Smooth muscle cell (in vitro differentiated cells): ENCODE measurements around the gene TBXAS1. TPM values are rescaled to one million over a fixed set of nuclear protein-coding genes. Genes with fewer than 3 reads are reported as not detected.
"Not testable (repeated sequence)": the region's sequence is repeated elsewhere in the genome, so short reads cannot be mapped to it uniquely, and the experiment has no call there.

ENCODE experiments used
- DNase-seq: peaks from one replicate; lab custom pipeline; 2025; ENCODE audit not compliant: unreplicated experiment; lab: John Stamatoyannopoulos, UW
- H2AFZ ChIP-seq: fragments of 200-600 bp; sonication (generic); 2 replicates; pipeline ENCODE4 v1.6.0; 2016; ENCODE audit warnings: antibody characterized with exemption, low read depth, mild to moderate bottlenecking
- H3F3A ChIP-seq: fragments of 200-600 bp; sonication (generic); 2 replicates; pipeline ENCODE4 v1.6.0; 2017; ENCODE audit warnings: antibody characterized with exemption, low read depth
- H3K27ac ChIP-seq: fragments of 200-600 bp; sonication (generic); 2 replicates; pipeline ENCODE4 v1.5.1; 2016; ENCODE audit warnings: low read depth, mild to moderate bottlenecking
- H3K27me3 ChIP-seq: fragments of 200-600 bp; sonication (generic); 2 replicates; pipeline ENCODE4 v1.6.1; 2016; ENCODE audit warnings: low read depth, mild to moderate bottlenecking
- H3K36me3 ChIP-seq: fragments of 200-600 bp; sonication (generic); 2 replicates; pipeline ENCODE4 v1.5.1; 2016; ENCODE audit warnings: low read depth
- H3K4me1 ChIP-seq: fragments of 200-600 bp; sonication (generic); 2 replicates; pipeline ENCODE4 v1.5.1; 2016; ENCODE audit warnings: low read depth
- H3K4me2 ChIP-seq: fragments of 200-600 bp; sonication (generic); 2 replicates; pipeline ENCODE4 v1.6.0; 2016; ENCODE audit warnings: mild to moderate bottlenecking
- H3K4me3 ChIP-seq: fragments of 200-600 bp; sonication (generic); 2 replicates; pipeline ENCODE4 v1.5.1; 2016; ENCODE audit warnings: mild to moderate bottlenecking
- H3K79me2 ChIP-seq: fragments of 200-600 bp; sonication (generic); 2 replicates; pipeline ENCODE4 v1.6.0; 2016; ENCODE audit warnings: low read depth, mild to moderate bottlenecking
- H3K9ac ChIP-seq: fragments of 200-600 bp; sonication (generic); 2 replicates; pipeline ENCODE4 v1.6.0; 2016; ENCODE audit warnings: low read depth
- H3K9me3 ChIP-seq: fragments of 200-600 bp; sonication (generic); replicated peaks from 2 replicates; pipeline ENCODE4 v1.5.1; 2016; ENCODE audit warnings: low read depth
- H4K20me1 ChIP-seq: fragments of 200-600 bp; sonication (generic); 2 replicates; pipeline ENCODE4 v1.6.0; 2016; ENCODE audit warnings: low read depth
- WGBS: methylation state at CpG from one replicate; pipeline ENCODE4 v1.1.7; 2016; ENCODE audit warnings: low lambda C conversion rate; 5-methylcytosine and 5-hydroxymethylcytosine counted together
- polyA plus RNA-seq: library from polyadenylated mRNA; unstranded; fragments of >200 nt; fragmentation: Nextera tagmentation; extraction: Ambion mirVana; gene quantifications from 2 replicates; pipeline ENCODE4 v1.2.1, GENCODE V29; 2016
- total RNA-seq: library from RNA; depleted of rRNA; stranded (reverse); fragments of >200 nt; gene quantifications from 2 replicates; pipeline ENCODE4 v1.2.3, GENCODE V29; 2014
- TF ChIP-seq, protein P1 (sequence below): fragments of 200-600 bp; sonication (generic); IDR thresholded peaks from 2 replicates; pipeline ENCODE4 v1.5.1; 2017; ENCODE audit warnings: borderline replicate concordance, mild to moderate bottlenecking, antibody characterized with exemption; ENCODE audit not compliant: insufficient read depth, poor library complexity, severe bottlenecking

The TBXAS1 gene
- total and polyA plus RNA-seq, 2 experiments from 2014 or later, result 0.51 TPM; not detected in 1

- Histone ChIP-seq H3K4me1 (no peaks in the 10 kb centered on the region), H3K4me3 (no peak overlapping the region), H3F3A (no peaks in the 10 kb centered on the region), H3K27me3 (no peaks in the 10 kb centered on the region), H3K4me2 (no peak overlapping the region), H3K27ac (no peak overlapping the region), H3K79me2 (no peaks in the 10 kb centered on the region), H3K9me3 (no peaks in the 10 kb centered on the region), H3K9ac (no peak overlapping the region), H2AFZ (no peak overlapping the region), H3K36me3 (no peaks in the 10 kb centered on the region), H4K20me1 (no peaks in the 10 kb centered on the region)
- no peak for DNase-seq
- TF ChIP-seq, protein P1, sequence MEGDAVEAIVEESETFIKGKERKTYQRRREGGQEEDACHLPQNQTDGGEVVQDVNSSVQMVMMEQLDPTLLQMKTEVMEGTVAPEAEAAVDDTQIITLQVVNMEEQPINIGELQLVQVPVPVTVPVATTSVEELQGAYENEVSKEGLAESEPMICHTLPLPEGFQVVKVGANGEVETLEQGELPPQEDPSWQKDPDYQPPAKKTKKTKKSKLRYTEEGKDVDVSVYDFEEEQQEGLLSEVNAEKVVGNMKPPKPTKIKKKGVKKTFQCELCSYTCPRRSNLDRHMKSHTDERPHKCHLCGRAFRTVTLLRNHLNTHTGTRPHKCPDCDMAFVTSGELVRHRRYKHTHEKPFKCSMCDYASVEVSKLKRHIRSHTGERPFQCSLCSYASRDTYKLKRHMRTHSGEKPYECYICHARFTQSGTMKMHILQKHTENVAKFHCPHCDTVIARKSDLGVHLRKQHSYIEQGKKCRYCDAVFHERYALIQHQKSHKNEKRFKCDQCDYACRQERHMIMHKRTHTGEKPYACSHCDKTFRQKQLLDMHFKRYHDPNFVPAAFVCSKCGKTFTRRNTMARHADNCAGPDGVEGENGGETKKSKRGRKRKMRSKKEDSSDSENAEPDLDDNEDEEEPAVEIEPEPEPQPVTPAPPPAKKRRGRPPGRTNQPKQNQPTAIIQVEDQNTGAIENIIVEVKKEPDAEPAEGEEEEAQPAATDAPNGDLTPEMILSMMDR, result no peak
- WGBS, result 94% methylated on average over 2 of the region's 2 CpGs
These were observed 71.3 kb downstream of the TBXAS1 start for GRCh38 chr7:139900326-139900725.

DNA sequence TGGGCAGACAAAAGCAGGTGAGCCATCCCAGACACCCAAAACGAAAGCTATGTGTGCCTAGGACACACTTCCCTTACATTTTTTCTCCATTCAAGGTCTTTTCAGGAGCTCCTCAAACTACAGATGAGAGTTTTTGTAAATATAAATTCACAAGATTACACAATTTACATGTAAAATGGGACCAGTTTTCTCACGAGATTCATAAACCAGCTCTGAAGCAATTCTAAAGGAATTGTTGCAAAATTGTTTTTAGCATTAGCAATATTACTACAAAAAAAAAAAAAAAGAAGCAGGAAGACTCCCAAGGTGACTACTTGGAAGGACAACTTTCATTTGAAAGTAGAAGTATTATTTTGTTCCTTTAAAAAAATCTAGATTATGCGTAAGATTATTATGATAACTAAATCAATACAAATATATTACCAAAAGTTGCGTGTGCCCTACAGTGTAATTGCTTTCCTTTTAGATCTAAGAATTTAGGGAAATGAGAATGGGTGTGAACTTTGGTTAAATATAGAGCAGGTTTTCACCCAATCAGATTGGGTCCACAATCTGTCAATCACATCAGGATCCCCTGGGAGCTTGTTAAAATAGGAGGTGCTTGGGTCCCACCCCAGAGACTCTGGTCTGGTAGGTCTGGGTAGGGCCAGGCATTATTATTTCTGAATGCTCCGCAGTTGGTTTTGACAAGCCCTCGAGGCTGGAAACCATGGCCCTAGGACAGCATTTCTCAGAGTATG, 72.2 kb downstream of the TBXAS1 start:
- H2AFZ ChIP-seq, result no peak overlapping the region
- no peaks in the 10 kb centered on the region for H3K79me2 ChIP-seq
- H4K20me1 ChIP-seq, result no peaks in the 10 kb centered on the region
- H3K27me3 ChIP-seq, result no peaks in the 10 kb centered on the region
- H3K27ac ChIP-seq, result no peak overlapping the region
- WGBS, result 91% methylated on average over 6 of the region's 6 CpGs
- H3K9me3 ChIP-seq, result no peaks in the 10 kb centered on the region
- no peak overlapping the region for H3K4me2 ChIP-seq
- no peak for DNase-seq
- no peak overlapping the region for H3K9ac ChIP-seq
- H3K4me3 ChIP-seq, result no peak overlapping the region
- no peaks in the 10 kb centered on the region for H3K36me3 ChIP-seq
- H3K4me1 ChIP-seq, result no peaks in the 10 kb centered on the region
- TF ChIP-seq, protein P1, result no peak
- H3F3A ChIP-seq, result no peaks in the 10 kb centered on the region

DNA sequence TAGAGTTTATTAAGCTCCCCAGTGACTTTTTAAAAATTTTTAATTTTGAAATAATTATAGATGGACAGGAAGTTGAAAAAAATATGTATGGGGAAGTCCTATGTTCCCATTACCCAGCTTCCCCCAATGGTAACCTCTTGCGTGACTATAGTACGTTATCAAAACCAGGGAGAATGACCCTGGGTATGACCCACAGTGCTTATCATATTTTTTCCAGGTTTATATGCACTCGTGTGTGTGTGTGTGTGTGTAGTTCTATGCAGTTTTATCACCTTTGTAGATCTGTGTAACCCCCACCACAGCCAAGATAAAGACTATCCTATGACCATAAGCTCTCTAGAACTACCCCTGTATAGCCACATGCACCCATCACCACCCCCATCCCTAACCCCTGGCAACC, 72.8 kb downstream of the TBXAS1 start:
- H3K36me3 ChIP-seq, result no peaks in the 10 kb centered on the region
- H3K4me1 ChIP-seq, result no peaks in the 10 kb centered on the region
- TF ChIP-seq, protein P1, result no peak
- no peak overlapping the region for H3K4me3 ChIP-seq
- no peaks in the 10 kb centered on the region for H3K79me2 ChIP-seq
- H3K9ac ChIP-seq, result no peak overlapping the region
- 92% methylated on average over 3 of the region's 3 CpGs for WGBS
- H3F3A ChIP-seq, result no peaks in the 10 kb centered on the region
- no peak overlapping the region for H3K27ac ChIP-seq
- no peaks in the 10 kb centered on the region for H4K20me1 ChIP-seq
- H3K4me2 ChIP-seq, result no peak overlapping the region
- no peaks in the 10 kb centered on the region for H3K9me3 ChIP-seq
- no peak overlapping the region for H2AFZ ChIP-seq
- no peak for DNase-seq
- H3K27me3 ChIP-seq, result no peaks in the 10 kb centered on the region

- Histone ChIP-seq H3K4me2 (no peak overlapping the region), H4K20me1 (no peaks in the 10 kb centered on the region), H3K4me3 (no peak overlapping the region), H3K79me2 (no peaks in the 10 kb centered on the region), H3K4me1 (no peaks in the 10 kb centered on the region), H3K27ac (no peak overlapping the region), H3K27me3 (no peaks in the 10 kb centered on the region), H2AFZ (no peak overlapping the region), H3K9ac (no peak overlapping the region), H3F3A (no peaks in the 10 kb centered on the region), H3K9me3 (no peaks in the 10 kb centered on the region), H3K36me3 (no peaks in the 10 kb centered on the region)
- no peak for DNase-seq
- 84% methylated on average over 4 of the region's 4 CpGs for WGBS
- TF ChIP-seq, protein P1, result no peak
These were observed 73.5 kb downstream of the TBXAS1 start for GRCh38 chr7:139902436-139903102.

GRCh38 chr7:139903103-139903477, 74.0 kb downstream of the TBXAS1 start:
- 84% methylated on average over 2 of the region's 2 CpGs for WGBS
- not testable (repeated sequence) for H3K4me2 ChIP-seq, H3K9ac ChIP-seq, H3K4me1 ChIP-seq, H2AFZ ChIP-seq, H3K9me3 ChIP-seq, H4K20me1 ChIP-seq, H3F3A ChIP-seq, H3K4me3 ChIP-seq, H3K36me3 ChIP-seq, H3K27me3 ChIP-seq, DNase-seq, H3K27ac ChIP-seq, H3K79me2 ChIP-seq
